D721Med (cell line): ENCODE results near the gene IL17D.

Experiments used
- DNase-seq: peaks from one replicate; pipeline ENCODE4 v3.0.0; 2011; ENCODE audit warnings: low spot score; ENCODE audit not compliant: insufficient read length
- FAIRE-seq: peaks from 2 replicates; lab custom pipeline; 2011; peaks lifted over from hg19 to GRCh38; lab: Jason Lieb, UNC
- CTCF ChIP-seq: IDR thresholded peaks from 2 replicates; pipeline ENCODE4 v1.5.1; 2012; ENCODE audit warnings: mild to moderate bottlenecking, control low read depth; ENCODE audit not compliant: insufficient read depth; ENCODE audit errors: missing control alignments

IL17D gene

DNA sequence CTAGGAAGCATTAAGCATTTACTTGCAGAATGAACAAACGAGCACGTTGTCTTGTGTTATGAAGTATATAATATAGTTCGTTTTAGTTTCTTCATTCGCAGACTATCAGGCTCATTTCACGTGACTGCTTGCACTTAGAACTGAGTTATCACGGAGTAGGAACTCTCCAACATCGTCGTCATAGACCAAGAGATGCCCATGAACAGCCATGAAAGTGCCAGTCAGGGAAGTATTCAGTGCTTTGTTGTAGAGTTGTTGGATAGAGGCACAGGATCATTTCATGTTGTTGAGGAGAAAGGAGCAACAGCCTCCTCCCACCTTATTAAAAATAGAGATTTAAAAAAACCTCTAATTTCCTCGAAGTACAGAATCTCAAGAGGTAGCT is 977 bp upstream of the IL17D start:
- no peak for TF ChIP-seq CTCF
- FAIRE-seq (peak; percentile 38), DNase-seq (no peak)

GRCh38 chr13:20703780-20704458 is 420 bp downstream of the IL17D start:
- DNase-seq (peak; percentile 70), FAIRE-seq (no peak)
- peak; percentile 42 for TF ChIP-seq CTCF

DNA sequence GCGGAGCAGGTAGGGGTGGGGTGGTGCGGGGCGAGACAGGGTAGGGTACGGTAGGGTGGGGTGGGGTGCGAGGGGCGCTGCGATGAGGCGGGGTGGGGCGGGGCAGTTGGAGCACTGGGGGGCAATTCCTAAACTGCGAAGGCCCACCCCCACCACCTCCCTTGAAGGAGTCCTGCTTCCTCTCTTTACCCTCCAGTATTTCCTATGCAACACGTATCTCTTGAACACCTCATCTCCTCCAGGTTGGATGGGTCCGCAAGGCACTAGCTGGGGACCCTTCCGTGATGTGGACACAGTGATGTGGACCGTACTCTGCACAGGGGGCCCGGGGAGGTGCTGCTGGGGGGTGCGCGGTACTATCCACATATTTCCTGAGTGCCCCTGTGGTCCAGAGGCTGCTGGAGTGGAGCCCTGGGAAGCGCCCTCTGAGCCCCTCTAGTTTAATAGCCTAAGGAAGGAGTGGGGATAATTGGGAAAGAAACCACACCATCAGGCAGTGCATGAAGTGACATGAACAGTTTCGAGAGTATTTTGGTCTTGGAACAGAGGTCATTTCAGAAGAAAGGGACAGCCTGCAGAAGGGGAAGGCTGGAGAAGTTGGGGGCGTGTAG is 1.1 kb downstream of the IL17D start:
- FAIRE-seq (no peak), DNase-seq (no peak)
- no peak for TF ChIP-seq CTCF

- no peak for DNase-seq
- no peak for TF ChIP-seq CTCF
- no peak for FAIRE-seq
Observed at GRCh38 chr13:20706661-20707060, 3.2 kb downstream of the IL17D start.

- no peak for FAIRE-seq
- DNase-seq: no peak
- TF ChIP-seq CTCF: no peak
Observed at GRCh38 chr13:20708216-20708615, 4.7 kb downstream of the IL17D start.

DNA sequence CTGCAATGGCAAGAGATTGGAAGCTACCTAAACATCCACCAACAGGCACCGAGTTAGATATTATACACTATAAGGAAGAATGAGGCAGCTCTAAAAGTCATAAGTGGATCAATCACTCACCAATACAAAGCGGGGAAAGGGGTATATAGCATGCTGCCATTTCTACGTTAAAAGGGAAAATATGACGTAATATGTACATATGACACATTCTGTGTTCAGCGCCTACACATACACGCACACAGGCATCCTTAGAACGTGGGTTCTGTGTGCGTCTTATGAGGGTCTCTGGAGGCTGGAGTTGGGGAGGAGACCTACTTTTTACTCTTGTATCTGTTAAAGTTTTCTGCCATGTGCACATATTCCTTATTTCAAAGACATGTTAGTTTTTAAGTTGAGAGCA is 5.9 kb downstream of the IL17D start:
- FAIRE-seq: no peak
- no peak for TF ChIP-seq CTCF
- DNase-seq: no peak

DNA sequence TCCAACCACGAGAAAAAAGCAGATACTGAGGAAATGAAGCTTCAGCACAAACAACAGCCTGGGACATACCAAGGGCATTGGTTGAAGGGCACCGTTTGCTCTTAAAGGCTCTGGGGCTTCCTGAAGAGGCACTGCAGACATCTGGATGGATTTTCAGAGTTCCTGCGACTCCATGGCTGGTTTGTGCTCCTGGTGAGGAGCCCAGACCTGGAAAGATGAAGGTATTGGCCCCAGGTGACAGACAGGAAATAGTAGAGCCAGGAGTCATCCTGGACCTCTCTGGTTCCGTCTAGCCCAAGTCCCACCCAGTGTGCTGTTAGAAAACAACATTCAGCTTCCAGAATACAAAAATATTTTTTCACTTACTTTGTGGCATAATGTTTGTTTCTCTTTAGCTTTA is 6.3 kb downstream of the IL17D start:
- TF ChIP-seq CTCF: no peak
- DNase-seq: no peak
- FAIRE-seq: no peak
